Measurements from ENCODE around the gene NRL.

The NRL gene

GRCh38 chr14:24072436-24072835 is 42.3 kb downstream of the NRL start:
- Histone ChIP-seq H3K79me2 (ENCODE audit: insufficient read depth, low read length) (no peaks in the 10 kb centered on the region), H3K9ac (ENCODE audit: low read depth, low read length, poor library complexity, severe bottlenecking) (no peak overlapping the region), H3K9me2 (replicated peaks; ENCODE audit: low read depth, low read length) (no peaks in the 10 kb centered on the region), H3K4me3 (ENCODE audit: low read length, poor library complexity, severe bottlenecking) (no peak overlapping the region), H3K4me2 (ENCODE audit: low read depth, low read length, poor library complexity, severe bottlenecking) (no peak overlapping the region), H4K20me1 (ENCODE audit: insufficient read depth, low read length, poor library complexity, severe bottlenecking) (no peaks in the 10 kb centered on the region), H2AFZ (ENCODE audit: low read length) (no peak overlapping the region), H3K27me3 (ENCODE audit: insufficient read depth, low read length, poor library complexity, severe bottlenecking) (no peaks in the 10 kb centered on the region), H3F3A (ENCODE audit: low read depth) (no peaks in the 10 kb centered on the region), H3K36me3 (ENCODE audit: insufficient read depth, low read length) (no peaks in the 10 kb centered on the region), H3K4me1 (ENCODE audit: insufficient read depth, low read length, poor library complexity, severe bottlenecking) (no peaks in the 10 kb centered on the region), H3K9me3 (ENCODE audit: insufficient read depth, low read depth, low read length) (no peaks in the 10 kb centered on the region)
- TF ChIP-seq EZH2phosphoT487 (IDR thresholded peaks at IDR 0.05; ENCODE audit: borderline replicate concordance) (no peak), CTCF (conservative IDR thresholded peaks at IDR 0.05; ENCODE audit: low read length) (no peak)

- no peak overlapping the region for H2AFZ ChIP-seq (ENCODE audit: low read length)
- H3K27me3 ChIP-seq (ENCODE audit: insufficient read depth, low read length, poor library complexity, severe bottlenecking) = no peaks in the 10 kb centered on the region
- H3K9me2 ChIP-seq (replicated peaks; ENCODE audit: low read depth, low read length) = no peaks in the 10 kb centered on the region
- H3K79me2 ChIP-seq (ENCODE audit: insufficient read depth, low read length) = no peaks in the 10 kb centered on the region
- TF ChIP-seq EZH2phosphoT487 (IDR thresholded peaks at IDR 0.05; ENCODE audit: borderline replicate concordance) (no peak), CTCF (conservative IDR thresholded peaks at IDR 0.05; ENCODE audit: low read length) (no peak)
- H3F3A ChIP-seq (ENCODE audit: low read depth) = no peaks in the 10 kb centered on the region
- H4K20me1 ChIP-seq (ENCODE audit: insufficient read depth, low read length, poor library complexity, severe bottlenecking) = no peaks in the 10 kb centered on the region
- no peaks in the 10 kb centered on the region for H3K4me1 ChIP-seq (ENCODE audit: insufficient read depth, low read length, poor library complexity, severe bottlenecking)
- H3K4me2 ChIP-seq (ENCODE audit: low read depth, low read length, poor library complexity, severe bottlenecking) = no peak overlapping the region
- H3K9ac ChIP-seq (ENCODE audit: low read depth, low read length, poor library complexity, severe bottlenecking) = no peak overlapping the region
- H3K9me3 ChIP-seq (ENCODE audit: insufficient read depth, low read depth, low read length) = no peaks in the 10 kb centered on the region
- H3K36me3 ChIP-seq (ENCODE audit: insufficient read depth, low read length) = no peaks in the 10 kb centered on the region
- no peak overlapping the region for H3K4me3 ChIP-seq (ENCODE audit: low read length, poor library complexity, severe bottlenecking)
Observed at GRCh38 chr14:24071836-24072430, 42.8 kb downstream of the NRL start.

GRCh38 chr14:24071144-24071697 is 43.5 kb downstream of the NRL start, which contains the start of gene CPNE6:
Gene CPNE6 (plus strand): TSS chr14:24071562. CDS start chr14:24072937, 1,375 bp downstream.
- H3K36me3 ChIP-seq (ENCODE audit: insufficient read depth, low read length) = no peaks in the 10 kb centered on the region
- H3K27me3 ChIP-seq (ENCODE audit: insufficient read depth, low read length, poor library complexity, severe bottlenecking) = no peaks in the 10 kb centered on the region
- H3K4me3 ChIP-seq (ENCODE audit: low read length, poor library complexity, severe bottlenecking) = no peak within 1 kb of the TSS
- H3K9me2 ChIP-seq (replicated peaks; ENCODE audit: low read depth, low read length) = no peaks in the 10 kb centered on the region
- H2AFZ ChIP-seq (ENCODE audit: low read length) = no peak within 1 kb of the TSS
- H3K9me3 ChIP-seq (ENCODE audit: insufficient read depth, low read depth, low read length) = no peaks in the 10 kb centered on the region
- H4K20me1 ChIP-seq (ENCODE audit: insufficient read depth, low read length, poor library complexity, severe bottlenecking) = no peaks in the 10 kb centered on the region
- no peaks in the 10 kb centered on the region for H3K79me2 ChIP-seq (ENCODE audit: insufficient read depth, low read length)
- no peaks in the 10 kb centered on the region for H3F3A ChIP-seq (ENCODE audit: low read depth)
- H3K4me1 ChIP-seq (ENCODE audit: insufficient read depth, low read length, poor library complexity, severe bottlenecking) = no peaks in the 10 kb centered on the region
- TF ChIP-seq CTCF (conservative IDR thresholded peaks at IDR 0.05; ENCODE audit: low read length) (no peak), EZH2phosphoT487 (IDR thresholded peaks at IDR 0.05; ENCODE audit: borderline replicate concordance) (no peak)
- H3K4me2 ChIP-seq (ENCODE audit: low read depth, low read length, poor library complexity, severe bottlenecking) = no peak within 1 kb of the TSS
- no peak within 1 kb of the TSS for H3K9ac ChIP-seq (ENCODE audit: low read depth, low read length, poor library complexity, severe bottlenecking)
